GM21515 (cell line): ENCODE data around the gene PLXNA2.

Experiments used
- ATAC-seq: cut with Tn5 transposase; IDR thresholded peaks from one replicate; pipeline ENCODE4 v1.9.1; 2021; ENCODE audit not compliant: unreplicated experiment

The PLXNA2 gene

GRCh38 chr1:207985996-207986395, 258.2 kb downstream of the PLXNA2 start:
- no peak for ATAC-seq

- ATAC-seq, result no peak
These were observed 259.2 kb downstream of the PLXNA2 start for GRCh38 chr1:207984831-207985572.

GRCh38 chr1:207983044-207983635, 261.0 kb downstream of the PLXNA2 start:
- ATAC-seq, result no peak

GRCh38 chr1:207981976-207982375, 262.2 kb downstream of the PLXNA2 start:
- ATAC-seq, result no peak

GRCh38 chr1:207978441-207978840, 265.7 kb downstream of the PLXNA2 start:
- ATAC-seq, result no peak

- ATAC-seq, result no peak
These were observed 266.3 kb downstream of the PLXNA2 start for GRCh38 chr1:207977876-207978275.

GRCh38 chr1:207973898-207974568, 270.2 kb downstream of the PLXNA2 start:
- no peak for ATAC-seq

- no peak for ATAC-seq
These were observed 271.8 kb downstream of the PLXNA2 start for GRCh38 chr1:207972337-207972736.
